Loucy (cell line): ENCODE results near the gene P2RX4.

Experiments
- EZH2phosphoT487 ChIP-seq: fragments of 200-600 bp; IDR thresholded peaks from 2 replicates; pipeline ENCODE4 v1.6.1; 2018; ENCODE audit warnings: antibody characterized with exemption, mild to moderate bottlenecking, moderate library complexity, borderline replicate concordance
- TF ChIP-seq, protein P1 (sequence below): fragments of 200-600 bp; sonication (generic); conservative IDR thresholded peaks from 2 replicates; pipeline ENCODE4 v1.5.1; 2014; ENCODE audit warnings: mild to moderate bottlenecking, antibody characterized with exemption, low read length

DNA sequence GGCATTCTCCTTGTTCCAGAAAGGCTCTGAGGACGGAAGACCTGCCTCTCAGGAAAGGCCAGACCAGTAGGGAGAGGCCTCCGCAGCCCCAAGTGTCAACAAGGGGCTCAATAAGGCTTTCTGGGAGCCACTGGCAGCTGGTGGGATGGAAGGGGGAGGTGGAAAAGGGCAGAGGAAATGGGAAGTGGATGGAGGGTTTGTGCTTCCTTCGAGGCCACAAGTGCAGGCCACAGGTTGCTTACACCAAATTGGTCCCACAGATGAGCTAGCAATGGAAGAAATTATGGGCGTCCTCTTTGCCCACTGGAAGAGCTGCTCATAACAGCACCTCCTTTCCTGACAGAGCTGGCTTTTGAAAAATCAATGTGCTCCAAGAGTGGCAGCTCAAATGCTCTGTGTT lies 28.2 kb downstream of the P2RX4 start:
- TF ChIP-seq, protein P1, sequence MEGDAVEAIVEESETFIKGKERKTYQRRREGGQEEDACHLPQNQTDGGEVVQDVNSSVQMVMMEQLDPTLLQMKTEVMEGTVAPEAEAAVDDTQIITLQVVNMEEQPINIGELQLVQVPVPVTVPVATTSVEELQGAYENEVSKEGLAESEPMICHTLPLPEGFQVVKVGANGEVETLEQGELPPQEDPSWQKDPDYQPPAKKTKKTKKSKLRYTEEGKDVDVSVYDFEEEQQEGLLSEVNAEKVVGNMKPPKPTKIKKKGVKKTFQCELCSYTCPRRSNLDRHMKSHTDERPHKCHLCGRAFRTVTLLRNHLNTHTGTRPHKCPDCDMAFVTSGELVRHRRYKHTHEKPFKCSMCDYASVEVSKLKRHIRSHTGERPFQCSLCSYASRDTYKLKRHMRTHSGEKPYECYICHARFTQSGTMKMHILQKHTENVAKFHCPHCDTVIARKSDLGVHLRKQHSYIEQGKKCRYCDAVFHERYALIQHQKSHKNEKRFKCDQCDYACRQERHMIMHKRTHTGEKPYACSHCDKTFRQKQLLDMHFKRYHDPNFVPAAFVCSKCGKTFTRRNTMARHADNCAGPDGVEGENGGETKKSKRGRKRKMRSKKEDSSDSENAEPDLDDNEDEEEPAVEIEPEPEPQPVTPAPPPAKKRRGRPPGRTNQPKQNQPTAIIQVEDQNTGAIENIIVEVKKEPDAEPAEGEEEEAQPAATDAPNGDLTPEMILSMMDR = no peak
- no peak for TF ChIP-seq EZH2phosphoT487
